GM12878 (cell line): ENCODE data around the gene RNF149. TPM values are rescaled to one million over a fixed set of nuclear protein-coding genes. Genes with fewer than 3 reads are reported as not detected.
"Not testable (repeated sequence)": the region's sequence is repeated elsewhere in the genome, so short reads cannot be mapped to it uniquely, and the experiment has no call there.

Experiments used
- ATAC-seq: fragments of 200-7000 bp; cut with Tn5 transposase; 3 replicates; pipeline ENCODE4 v1.9.1; 2020; ENCODE audit warnings: mild to moderate bottlenecking, moderate library complexity
- BruUV-seq: library from RNA; stranded (reverse); fragments of 400-500 nt; replicated peaks from 2 replicates; lab custom pipeline; 2021; lab: Mats Ljungman, UMichigan
- CTCF ChIA-PET: fragments of 300-600 bp; sonication (Branson Sonifier 250); formaldehyde crosslinking; extraction: SDS; loops from one replicate; lab custom pipeline; 2021; ENCODE audit warnings: inconsistent platforms; lab: Yijun Ruan, JAX
- POLR2A ChIA-PET: fragments of 350-600 bp; formaldehyde crosslinking; extraction: SDS; loops from one replicate; lab custom pipeline; 2021; ENCODE audit warnings: inconsistent platforms; lab: Charles Lee
- RAD21 ChIA-PET: fragments of 300-600 bp; sonication (Branson Sonifier 250); formaldehyde crosslinking; loops from one replicate; lab custom pipeline; 2023; ENCODE audit warnings: antibody characterized with exemption; ENCODE audit not compliant: unreplicated experiment; lab: Charles Lee
- SMC1A ChIA-PET: fragments of 300-600 bp; sonication (Branson Sonifier 250); formaldehyde crosslinking; loops from one replicate; lab custom pipeline; 2023; ENCODE audit not compliant: unreplicated experiment, uncharacterized antibody; lab: Charles Lee
- DNase-seq: peaks from one replicate; pipeline ENCODE4 v3.0.0-alpha.2; 2011; ENCODE audit warnings: low read depth, low spot score
- FAIRE-seq: peaks from 3 replicates; lab custom pipeline; 2011; peaks lifted over from hg19 to GRCh38; lab: Jason Lieb, UNC
- H2AFZ ChIP-seq: 2 replicates; pipeline ENCODE4 v1.6.0; 2011; ENCODE audit warnings: low read depth, low read length, control low read depth; ENCODE audit not compliant: control insufficient read depth
- H3K27ac ChIP-seq: 2 replicates; pipeline ENCODE4 v1.5.1; 2011; ENCODE audit warnings: control low read depth; ENCODE audit not compliant: control insufficient read depth, insufficient read depth
- H3K27me3 ChIP-seq, 2 experiments: replicated peaks in 1 of 2; 2 replicates each; pipeline versions ENCODE4 v1.6.0 to v1.6.1; 2011; ENCODE audit warnings: low read length in 1 of 2; ENCODE audit not compliant: control insufficient read depth in 2 of 2, insufficient read depth in 2 of 2
- H3K36me3 ChIP-seq, 2 experiments: 2 replicates each; pipeline ENCODE4 v1.5.1; 2011; ENCODE audit warnings: low read length in 1 of 2; ENCODE audit not compliant: control insufficient read depth in 2 of 2, insufficient read depth in 2 of 2
- H3K4me1 ChIP-seq: 2 replicates; pipeline ENCODE4 v1.6.1; 2011; ENCODE audit warnings: mild to moderate bottlenecking, low read length, moderate library complexity, mixed read lengths; ENCODE audit not compliant: control insufficient read depth, insufficient read depth
- H3K4me2 ChIP-seq: 2 replicates; pipeline ENCODE4 v1.6.0; 2011; ENCODE audit warnings: control low read depth; ENCODE audit not compliant: control insufficient read depth, insufficient read depth
- H3K4me3 ChIP-seq: fragments of 200-600 bp; sonication (generic); 2 replicates; pipeline ENCODE4 v1.5.1; 2016
- H3K79me2 ChIP-seq: 2 replicates; pipeline ENCODE4 v1.6.0; 2011; ENCODE audit warnings: low read length; ENCODE audit not compliant: control insufficient read depth, insufficient read depth
- H3K9ac ChIP-seq: 2 replicates; pipeline ENCODE4 v1.8.0; 2011; ENCODE audit warnings: low read length, control low read depth, mixed read lengths; ENCODE audit not compliant: control insufficient read depth, insufficient read depth
- H3K9me3 ChIP-seq: replicated peaks from 3 replicates; pipeline ENCODE4 v1.5.1; 2011; ENCODE audit warnings: mild to moderate bottlenecking, low read length; ENCODE audit not compliant: control insufficient read depth, insufficient read depth
- H4K20me1 ChIP-seq: 2 replicates; pipeline ENCODE4 v1.6.0; 2011; ENCODE audit not compliant: control insufficient read depth, insufficient read depth
- BACH1 ChIP-seq: fragments of 450-650 bp; IDR thresholded peaks from 2 replicates; pipeline ENCODE4 v1.6.1; 2017; ENCODE audit warnings: mild to moderate bottlenecking, borderline replicate concordance
- NRF1 ChIP-seq: conservative IDR thresholded peaks from 2 replicates; pipeline ENCODE4 v1.6.1; 2011; ENCODE audit warnings: mild to moderate bottlenecking, low read depth, low read length, improper control_type of control experiment
- RCOR1 ChIP-seq: conservative IDR thresholded peaks from 2 replicates; pipeline ENCODE4 v1.6.1; 2012; ENCODE audit warnings: low read depth, low read length, improper control_type of control experiment
- ZBTB33 ChIP-seq: fragments of 450-650 bp; IDR thresholded peaks from 2 replicates; pipeline ENCODE4 v1.6.1; 2017; ENCODE audit warnings: mild to moderate bottlenecking
- WGBS: methylation state at CpG from one replicate; pipeline ENCODE4 v1.1.6; 2016; ENCODE audit warnings: low lambda C conversion rate; ENCODE audit not compliant: insufficient replicate concordance, insufficient coverage; ENCODE audit errors: missing lambda C conversion rate; 5-methylcytosine and 5-hydroxymethylcytosine counted together
- in situ Hi-C: fragments of 300-500 bp; cut with MboI; formaldehyde crosslinking; loops from 9 replicates; pipeline ENCODE4 v1.14.3; 2018; ENCODE audit warnings: mixed read lengths
- intact Hi-C: fragments of 100-400 bp; cut with micrococcal nuclease; formaldehyde crosslinking; loops from one replicate; pipeline ENCODE4 v1.14.2; 2022; ENCODE audit not compliant: unreplicated experiment
- polyA plus RNA-seq, 11 experiments: library from polyadenylated mRNA; depleted of rRNA in 4 of 11; unstranded in 6 of 11; stranded (reverse) in 5 of 11; fragments of >200 nt; fragmentation: Nextera tagmentation in 4 of 11; fragmentation: Illumina TruSeq in 1 of 11; extraction: Ambion mirVana in 4 of 11; extraction: Trizol in 1 of 11; gene quantifications; 1 replicate in 1 of 11; 2 replicates in 10 of 11; pipeline versions ENCODE4 v1.2.1 to v1.2.3, GENCODE V29; 2011 to 2016; ENCODE audit warnings: inconsistent platforms in 2 of 11, missing spikeins in 2 of 11, low read depth in 1 of 11
- total RNA-seq, 4 experiments: library from RNA; depleted of rRNA in 3 of 4; stranded (reverse); fragments of >200 nt in 3 of 4; fragmentation: Illumina TruSeq in 1 of 4; extraction: Trizol in 1 of 4; gene quantifications; 2 replicates each; pipeline versions ENCODE4 v1.2.1 to v1.2.3, GENCODE V29; 2013 to 2021

The RNF149 gene
- total and polyA plus RNA-seq, 10 of the 15 experiments (the other 5 are each of a cell fraction or from before 2014, with no cell fraction given) = 5.2 to 38.4 (median 16.3) TPM

GRCh38 chr2:101238930-101239759, 69.4 kb downstream of the RNF149 start:
- FAIRE-seq (no peak), DNase-seq (no peak), ATAC-seq (no peak)
- ChIA-PET SMC1A (interaction anchor here (1.0 to 1.2 kb wide), 2 partner anchors 10 to 15 kb away, joined by 3 read pairs; no protein-coding TSS in a partner anchor), POLR2A (no interaction called here), RAD21 (interaction anchor here (1.3 kb wide), 1 partner anchor 70 kb away, joined by 4 read pairs; the partner anchor contains the start of gene RNF149), CTCF (interaction anchor here (0.8 to 1.9 kb wide), 3 partner anchors 10 to 103 kb away, joined by 3 to 7 read pairs (median 6); no protein-coding TSS in a partner anchor)
- in situ Hi-C loops = no loop called here
- Histone ChIP-seq H3K4me3 (no peak overlapping the region), H3K27me3 (no peaks in the 10 kb centered on the region), H3K27ac (no peak overlapping the region), H3K79me2 (no peaks in the 10 kb centered on the region), H3K9me3 (peaks cover 2% of the 10 kb centered on the region; the same call in 1 of the 3 replicates), H2AFZ (no peak overlapping the region), H4K20me1 (no peaks in the 10 kb centered on the region), H3K9ac (no peak overlapping the region), H3K4me1 (no peaks in the 10 kb centered on the region), H3K4me2 (no peak overlapping the region), H3K36me3 (no peaks in the 10 kb centered on the region)
- intact Hi-C loops = no loop called here
- 58% methylated on average over 10 of the region's 12 CpGs for WGBS
- no peak for TF ChIP-seq NRF1
- no peak for TF ChIP-seq BACH1
- TF ChIP-seq RCOR1 = no peak
- no peak for TF ChIP-seq ZBTB33
- BruUV-seq = no TSS peak

- BruUV-seq, POLR2A ChIA-PET, intact Hi-C loops, H3K4me3 ChIP-seq, H3K4me1 ChIP-seq, H3K9me3 ChIP-seq, H3K9ac ChIP-seq, ATAC-seq, H3K27me3 ChIP-seq, H3K27ac ChIP-seq, H3K79me2 ChIP-seq, H3K4me2 ChIP-seq, H3K36me3 ChIP-seq, SMC1A ChIA-PET, FAIRE-seq, H4K20me1 ChIP-seq, H2AFZ ChIP-seq, CTCF ChIA-PET, DNase-seq, RAD21 ChIA-PET, in situ Hi-C loops: not testable (repeated sequence)
- WGBS = 50% methylated on average over 5 of the region's 5 CpGs
These were observed 70.6 kb downstream of the RNF149 start for GRCh38 chr2:101237944-101238343.

GRCh38 chr2:101235956-101236355, 72.5 kb downstream of the RNF149 start:
- 0% methylated on average over 1 of the region's 1 CpG for WGBS
- BruUV-seq, POLR2A ChIA-PET, H3K27me3 ChIP-seq, FAIRE-seq, H3K9me3 ChIP-seq, H3K4me1 ChIP-seq, H3K27ac ChIP-seq, CTCF ChIA-PET, H3K36me3 ChIP-seq, H3K4me3 ChIP-seq, ATAC-seq, SMC1A ChIA-PET, in situ Hi-C loops, H4K20me1 ChIP-seq, intact Hi-C loops, DNase-seq, RAD21 ChIA-PET, H3K79me2 ChIP-seq, H3K9ac ChIP-seq, H3K4me2 ChIP-seq, H2AFZ ChIP-seq: not testable (repeated sequence)
